DMS114 treated with DMSO at 0.1 percent for 48 hours (cell line): Measurements from ENCODE around the gene GIGYF2.

Source experiments
- DNase-seq: peaks from one replicate; lab custom pipeline; 2025; ENCODE audit not compliant: unreplicated experiment; lab: John Stamatoyannopoulos, UW

GIGYF2 gene

DNA sequence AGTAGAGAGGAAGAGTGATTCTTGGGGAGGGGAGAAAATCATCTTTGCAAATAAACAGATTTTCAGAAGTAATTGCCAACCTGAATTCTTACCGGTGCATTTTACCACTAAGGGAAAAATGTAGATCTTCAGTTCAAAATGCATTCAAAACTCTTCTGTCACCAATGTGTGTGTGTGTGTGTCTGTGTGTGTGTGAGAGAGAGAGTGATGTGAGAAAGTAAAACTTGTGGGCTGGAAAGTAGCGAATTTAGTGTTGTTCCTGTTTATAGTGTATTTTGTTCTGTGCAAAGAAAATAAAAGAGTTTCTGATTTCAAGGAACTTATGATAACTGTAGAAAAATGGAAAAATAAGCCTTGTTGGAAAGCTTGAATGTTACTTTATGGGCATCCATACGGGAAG is 52.2 kb downstream of the GIGYF2 start:
- DNase-seq, result no peak

DNA sequence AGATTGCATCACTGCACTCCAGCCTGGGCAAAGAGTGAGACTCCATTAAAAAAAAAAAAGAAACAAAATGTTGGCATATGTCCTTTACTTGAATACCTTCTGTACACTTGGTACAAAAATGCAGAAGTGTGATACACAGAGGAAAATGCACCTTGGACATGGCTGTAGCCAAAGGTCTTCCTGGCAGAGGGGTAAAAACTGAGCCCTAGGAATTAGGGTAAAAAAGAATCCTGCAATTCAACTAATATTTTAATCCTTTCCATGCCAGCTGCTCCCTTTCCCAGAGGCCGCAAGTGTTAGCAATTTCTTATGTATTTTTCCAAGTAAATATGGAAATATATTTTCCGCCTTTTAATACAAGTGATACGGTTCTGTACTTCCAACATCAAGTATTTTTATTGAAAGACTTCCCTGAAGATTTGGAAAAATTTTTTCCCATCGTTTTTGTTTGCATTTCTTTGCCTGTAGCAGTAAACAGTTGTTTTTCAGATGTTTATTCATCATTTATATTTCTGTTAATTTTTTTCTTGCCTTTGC is 53.1 kb downstream of the GIGYF2 start:
- DNase-seq, result no peak

DNA sequence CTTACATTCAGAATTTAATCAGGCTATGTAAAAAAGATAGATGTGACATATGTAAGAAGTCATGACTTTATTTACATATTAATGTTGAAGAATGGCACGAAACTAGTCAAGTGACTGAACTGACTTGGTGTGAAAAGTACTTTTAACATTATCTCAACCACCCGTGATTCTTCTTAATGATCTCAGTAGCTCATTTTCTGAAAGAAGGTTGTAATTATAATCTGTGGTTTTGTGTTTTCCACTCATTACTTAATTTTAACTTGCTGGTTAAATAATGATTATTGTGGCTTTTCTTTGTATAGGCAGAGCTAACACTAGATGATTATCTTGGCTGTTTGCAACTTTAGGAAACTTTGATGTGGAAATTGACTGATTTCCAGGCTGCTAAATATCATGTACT is 60.8 kb downstream of the GIGYF2 start:
- no peak for DNase-seq

DNA sequence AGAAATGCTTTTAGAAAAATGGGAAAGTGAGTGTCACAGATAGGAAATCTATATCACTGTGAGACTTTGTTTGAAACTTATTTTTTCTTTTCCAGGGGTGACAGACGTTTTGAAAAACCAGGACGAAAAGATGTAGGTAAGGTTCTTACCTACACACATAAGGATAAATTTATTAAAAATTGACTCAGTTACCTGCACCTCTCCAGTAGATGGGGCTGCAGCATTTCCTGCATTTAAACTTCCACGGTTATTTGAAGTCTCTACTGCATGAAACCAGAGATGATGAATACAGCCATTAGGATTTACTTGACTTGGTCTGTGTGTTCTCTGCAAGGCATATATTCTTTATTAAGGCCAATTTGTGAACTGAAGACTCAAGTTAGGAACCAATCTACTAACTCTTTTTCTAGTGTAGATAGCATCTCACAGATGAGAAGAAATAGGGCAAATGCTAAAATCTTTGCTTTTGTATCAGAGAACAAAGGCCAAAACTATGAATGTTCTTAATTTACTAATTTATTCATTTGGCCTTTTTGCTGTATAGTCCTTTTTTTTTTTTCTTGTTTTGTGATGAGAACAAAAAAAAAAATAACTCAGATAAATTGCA is 64.3 kb downstream of the GIGYF2 start:
- DNase-seq, result no peak

DNA sequence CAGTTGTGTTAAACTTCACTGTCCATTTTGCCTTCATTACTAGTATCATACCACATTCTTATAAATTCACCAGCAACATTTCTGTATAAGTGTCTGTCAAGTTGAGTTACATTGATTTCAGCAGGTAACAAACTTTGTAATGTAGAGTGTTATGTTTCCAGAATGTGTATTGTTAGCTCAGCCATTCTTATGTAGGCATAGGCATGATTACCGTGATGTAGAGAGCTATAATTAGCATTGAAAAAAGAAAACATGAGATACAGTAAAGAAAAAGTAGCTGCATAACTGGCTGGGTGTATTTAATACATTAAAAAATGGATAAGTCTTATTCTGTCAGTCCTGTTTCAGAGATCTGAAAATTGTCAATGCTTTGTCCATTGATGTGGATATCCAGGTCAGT is 70.7 kb downstream of the GIGYF2 start:
- DNase-seq, result no peak

GRCh38 chr2:232770207-232770606 is 73.1 kb downstream of the GIGYF2 start:
- DNase-seq, result no peak

DNA sequence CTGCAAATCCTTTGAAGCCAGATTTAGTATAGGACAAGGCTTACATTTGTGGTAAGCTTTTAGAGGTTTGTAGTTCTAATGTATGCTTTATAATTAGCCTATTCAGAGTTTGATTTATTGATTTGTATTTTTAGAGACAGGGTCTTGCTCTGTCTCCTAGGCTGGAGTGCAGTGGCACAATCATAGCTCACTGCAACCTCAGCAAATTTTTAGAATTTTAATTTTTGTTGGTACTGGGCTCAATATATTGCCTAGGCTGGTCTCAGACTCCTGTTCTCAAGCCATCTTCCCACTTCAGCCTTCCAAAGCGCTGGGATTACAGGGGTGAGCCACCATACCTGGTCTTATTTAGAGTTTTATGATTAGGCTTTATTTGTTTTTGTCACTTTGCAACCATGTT is 74.7 kb downstream of the GIGYF2 start:
- DNase-seq, result no peak

GRCh38 chr2:232772531-232772930 is 75.4 kb downstream of the GIGYF2 start:
- no peak for DNase-seq

GRCh38 chr2:232773815-232774214 is 76.7 kb downstream of the GIGYF2 start:
- no peak for DNase-seq

- DNase-seq, result no peak
These were observed 79.3 kb downstream of the GIGYF2 start, which contains the start of gene KCNJ13 for GRCh38 chr2:232776435-232776834. Gene KCNJ13, minus strand, starts transcription at chr2:232776565. Its CDS starts 5,203 bp downstream, at chr2:232771362.

- DNase-seq, result no peak
These were observed 80.1 kb downstream of the GIGYF2 start for GRCh38 chr2:232777276-232777675.

DNA sequence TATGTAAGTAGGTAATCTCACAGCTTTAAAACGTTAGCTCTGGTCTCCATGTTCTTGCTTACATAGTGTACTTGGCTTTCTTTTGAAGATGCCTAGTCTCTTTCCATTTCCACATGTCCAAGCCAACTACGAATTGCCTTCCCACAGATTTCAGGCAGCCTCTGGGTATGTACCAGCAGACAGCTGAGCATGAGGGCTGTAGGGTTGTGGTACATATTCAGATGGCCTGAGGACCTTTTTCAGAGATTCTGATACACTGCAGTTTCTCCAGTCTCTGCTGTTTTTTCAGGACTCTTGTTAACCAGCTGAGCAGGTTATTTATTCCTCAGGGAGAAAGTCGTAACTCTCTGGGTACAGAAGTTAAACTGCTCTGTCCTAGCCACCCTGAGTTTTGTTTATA is 82.3 kb downstream of the GIGYF2 start:
- DNase-seq, result no peak

- no peak for DNase-seq
These were observed 82.8 kb downstream of the GIGYF2 start for GRCh38 chr2:232779934-232780333.

DNA sequence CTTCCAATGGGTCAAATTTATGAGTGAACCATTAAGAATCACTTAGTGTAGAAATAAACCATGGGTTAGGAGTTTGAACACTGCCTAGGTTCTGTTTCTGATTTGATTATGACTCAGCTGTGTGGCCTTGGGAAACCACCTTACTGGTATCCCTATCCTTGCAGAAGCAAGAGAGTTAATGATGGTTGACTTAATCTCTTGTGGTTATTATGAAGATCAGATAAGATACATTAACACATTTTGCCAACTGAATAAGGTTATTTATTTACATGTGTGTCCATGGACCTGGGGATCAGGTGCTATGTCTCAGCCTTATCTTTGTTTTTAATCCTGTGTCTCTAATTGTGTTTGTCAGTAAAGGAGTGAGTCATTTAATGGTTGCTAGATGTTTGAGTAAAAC is 84.6 kb downstream of the GIGYF2 start:
- no peak for DNase-seq

- no peak for DNase-seq
These were observed 86.1 kb downstream of the GIGYF2 start for GRCh38 chr2:232783278-232783677.

GRCh38 chr2:232787806-232788205 is 90.7 kb downstream of the GIGYF2 start:
- no peak for DNase-seq

- DNase-seq, result no peak
These were observed 92.0 kb downstream of the GIGYF2 start for GRCh38 chr2:232789082-232789481.

- no peak for DNase-seq
These were observed 94.4 kb downstream of the GIGYF2 start for GRCh38 chr2:232791518-232791917.

GRCh38 chr2:232793271-232793670 is 96.1 kb downstream of the GIGYF2 start:
- no peak for DNase-seq

DNA sequence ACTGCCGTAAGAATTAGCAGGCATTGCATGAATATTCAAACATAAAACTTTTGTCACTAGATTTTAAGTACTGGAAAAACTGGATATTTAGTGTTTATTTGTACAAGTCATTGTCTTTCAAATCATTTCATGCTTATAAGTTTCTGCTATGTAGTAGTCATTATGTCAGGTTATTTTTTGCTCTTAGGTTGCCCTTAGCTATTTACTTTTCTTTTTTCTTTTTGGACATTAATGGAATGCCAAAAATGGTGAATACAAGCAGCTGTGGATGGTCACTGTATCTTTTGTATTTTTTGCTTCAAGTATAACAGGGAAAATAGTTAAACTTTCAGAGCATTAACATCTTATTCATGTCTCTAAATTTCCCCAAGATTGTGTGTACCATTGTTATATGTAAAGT is 97.8 kb downstream of the GIGYF2 start:
- DNase-seq, result no peak

GRCh38 chr2:232795920-232796319 is 98.8 kb downstream of the GIGYF2 start:
- no peak for DNase-seq

DNA sequence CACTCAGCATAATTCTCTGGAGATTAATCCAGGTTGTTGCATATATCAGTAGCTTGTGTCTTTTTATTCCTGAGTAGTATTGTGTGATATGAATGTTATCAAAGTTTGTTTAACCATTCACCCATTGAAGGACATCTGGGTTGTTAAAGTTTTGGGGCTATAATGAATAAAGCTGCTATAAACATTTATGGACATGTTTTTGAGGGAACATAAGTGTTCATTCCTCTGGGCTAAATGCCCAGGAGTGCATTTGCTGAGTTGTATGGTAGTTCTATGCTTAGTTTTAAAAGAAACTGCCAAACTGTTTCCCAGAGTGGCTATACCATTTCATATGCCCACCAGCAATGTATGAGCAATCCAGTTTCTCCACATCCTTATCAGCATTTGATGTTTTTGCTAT is 101.1 kb downstream of the GIGYF2 start:
- no peak for DNase-seq

DNA sequence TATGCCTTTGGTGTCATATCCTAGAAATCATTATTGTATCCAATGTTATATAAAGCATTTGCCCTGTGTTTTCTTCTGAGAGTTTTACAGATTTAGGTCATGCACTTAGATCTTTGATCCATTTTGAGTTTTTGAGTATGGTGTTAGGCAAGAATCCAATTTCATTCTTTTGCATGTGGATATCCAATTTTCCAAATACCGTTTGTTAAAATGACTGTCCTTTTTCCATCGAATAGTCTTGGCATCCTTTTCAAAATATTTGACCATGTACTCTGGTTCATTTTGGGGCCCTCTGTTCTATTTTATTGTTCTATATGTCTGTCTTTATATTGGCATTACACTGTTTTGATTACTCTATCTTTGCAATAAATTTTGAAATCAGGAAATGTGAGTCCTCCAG is 103.0 kb downstream of the GIGYF2 start:
- DNase-seq, result no peak
